Thyroid gland (tissue), 4 donors: Measurements from ENCODE around the gene CARMIL1. TPM values are rescaled to one million over a fixed set of nuclear protein-coding genes. Genes with fewer than 3 reads are reported as not detected.

Experiments
- DNase-seq, 2 donors: peaks; one replicate each; pipeline ENCODE4 v3.0.0-alpha.2; 2019
- H3K27ac ChIP-seq, 3 donors: fragments of 200-600 bp; sonication (generic); 1 replicate in 2 of 3; 2 replicates in 1 of 3; pipeline ENCODE4 v1.5.1; 2016 to 2019; ENCODE audit warnings: mild to moderate bottlenecking in 1 of 3, moderate library complexity in 1 of 3
- H3K27me3 ChIP-seq: fragments of 200-600 bp; sonication (generic); one replicate; pipeline ENCODE4 v1.5.1; 2019
- H3K36me3 ChIP-seq, 2 donors: fragments of 200-600 bp; sonication (generic); one replicate each; pipeline ENCODE4 v1.5.1; 2016 to 2019
- H3K4me1 ChIP-seq, 2 donors: fragments of 200-600 bp; sonication (generic); one replicate each; pipeline ENCODE4 v1.5.1; 2017 to 2019
- H3K4me3 ChIP-seq, 3 donors: fragments of 200-600 bp; sonication (generic); replicated peaks in 1 of 3; 1 replicate in 2 of 3; 2 replicates in 1 of 3; pipeline ENCODE4 v1.5.1; 2016; ENCODE audit warnings: mild to moderate bottlenecking in 1 of 3
- H3K9me3 ChIP-seq: fragments of 200-600 bp; sonication (generic); one replicate; pipeline ENCODE4 v1.5.1; 2017
- POLR2A ChIP-seq, 2 donors: fragments of 450-650 bp; IDR thresholded peaks; one replicate each; pipeline ENCODE4 v1.6.1; 2017; ENCODE audit warnings: antibody characterized with exemption in 2 of 2, mild to moderate bottlenecking in 2 of 2, moderate library complexity in 1 of 2
- WGBS, 2 donors: methylation state at CpG; one replicate each; pipeline ENCODE4 v1.1.5; 2017; 5-methylcytosine and 5-hydroxymethylcytosine counted together
- intact Hi-C: fragments of 100-400 bp; cut with DNase I; formaldehyde crosslinking; loops from one replicate; pipeline ENCODE4 v1.15.1; 2023
- total RNA-seq, 4 donors: library from RNA; depleted of rRNA; stranded (reverse); fragments of >200 nt; gene quantifications; one replicate each; pipeline ENCODE4 v1.2.3, GENCODE V29; 2016
- TF ChIP-seq, protein P1 (sequence below), 6 experiments: fragments of 200-600 bp in 3 of 6; fragments of 450-650 bp in 3 of 6; sonication (generic) in 3 of 6; IDR thresholded peaks; one replicate each; pipeline ENCODE4 v1.5.1; 2016 to 2019; ENCODE audit warnings: antibody characterized with exemption in 6 of 6, mild to moderate bottlenecking in 2 of 6, inconsistent platforms in 1 of 6, moderate library complexity in 1 of 6

CARMIL1 gene
- total RNA-seq, 4 donors from 2014 or later = 24.7 to 34.4 (median 30.7) TPM

DNA sequence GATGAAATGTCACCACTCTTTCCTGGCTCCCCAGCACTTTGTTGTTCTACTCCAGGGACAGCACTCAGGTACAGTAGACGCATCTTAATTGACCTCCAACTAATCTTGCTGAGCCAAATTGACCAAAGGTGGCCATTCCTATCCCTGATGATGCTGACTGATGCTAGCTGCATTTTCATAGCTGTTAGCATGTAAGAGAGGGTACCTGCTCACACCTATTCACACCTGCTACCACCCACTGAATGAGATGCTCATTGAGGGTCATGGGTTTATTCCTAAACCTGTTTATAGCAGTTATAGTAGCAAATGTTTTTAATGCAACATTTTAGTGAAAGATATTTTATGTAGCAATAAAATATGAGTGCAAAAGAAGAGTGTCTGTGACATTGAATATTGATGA, 145.1 kb downstream of the CARMIL1 start:
- Histone ChIP-seq H3K9me3 (no peaks in the 10 kb centered on the region), H3K27me3 (no peaks in the 10 kb centered on the region), H3K4me3 (no peak overlapping the region), H3K27ac (no peak overlapping the region), H3K4me1 (peaks cover 0 to under 1% of the 10 kb centered on the region in 2 donors), H3K36me3 (no peaks in the 10 kb centered on the region)
- intact Hi-C loops = no loop called here
- TF ChIP-seq, protein P1, sequence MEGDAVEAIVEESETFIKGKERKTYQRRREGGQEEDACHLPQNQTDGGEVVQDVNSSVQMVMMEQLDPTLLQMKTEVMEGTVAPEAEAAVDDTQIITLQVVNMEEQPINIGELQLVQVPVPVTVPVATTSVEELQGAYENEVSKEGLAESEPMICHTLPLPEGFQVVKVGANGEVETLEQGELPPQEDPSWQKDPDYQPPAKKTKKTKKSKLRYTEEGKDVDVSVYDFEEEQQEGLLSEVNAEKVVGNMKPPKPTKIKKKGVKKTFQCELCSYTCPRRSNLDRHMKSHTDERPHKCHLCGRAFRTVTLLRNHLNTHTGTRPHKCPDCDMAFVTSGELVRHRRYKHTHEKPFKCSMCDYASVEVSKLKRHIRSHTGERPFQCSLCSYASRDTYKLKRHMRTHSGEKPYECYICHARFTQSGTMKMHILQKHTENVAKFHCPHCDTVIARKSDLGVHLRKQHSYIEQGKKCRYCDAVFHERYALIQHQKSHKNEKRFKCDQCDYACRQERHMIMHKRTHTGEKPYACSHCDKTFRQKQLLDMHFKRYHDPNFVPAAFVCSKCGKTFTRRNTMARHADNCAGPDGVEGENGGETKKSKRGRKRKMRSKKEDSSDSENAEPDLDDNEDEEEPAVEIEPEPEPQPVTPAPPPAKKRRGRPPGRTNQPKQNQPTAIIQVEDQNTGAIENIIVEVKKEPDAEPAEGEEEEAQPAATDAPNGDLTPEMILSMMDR (IDR thresholded peaks at IDR 0.05) = no peak
- TF ChIP-seq POLR2A (IDR thresholded peaks at IDR 0.05) = no peak
- WGBS, 2 donors = 88 to 100% methylated on average over 1 of the region's 1 CpG
- DNase-seq = no peak

GRCh38 chr6:25427549-25427948, 148.4 kb downstream of the CARMIL1 start:
- Histone ChIP-seq H3K36me3 (no peaks in the 10 kb centered on the region), H3K27ac (no peak overlapping the region), H3K4me3 (no peak overlapping the region), H3K9me3 (no peaks in the 10 kb centered on the region), H3K4me1 (no peaks in the 10 kb centered on the region), H3K27me3 (no peaks in the 10 kb centered on the region)
- 86 to 91% methylated on average over 2 of the region's 2 CpGs for WGBS, 2 donors
- TF ChIP-seq, protein P1 (IDR thresholded peaks at IDR 0.05) = no peak
- no peak for TF ChIP-seq POLR2A (IDR thresholded peaks at IDR 0.05)
- no peak for DNase-seq
- intact Hi-C loops = no loop called here

DNA sequence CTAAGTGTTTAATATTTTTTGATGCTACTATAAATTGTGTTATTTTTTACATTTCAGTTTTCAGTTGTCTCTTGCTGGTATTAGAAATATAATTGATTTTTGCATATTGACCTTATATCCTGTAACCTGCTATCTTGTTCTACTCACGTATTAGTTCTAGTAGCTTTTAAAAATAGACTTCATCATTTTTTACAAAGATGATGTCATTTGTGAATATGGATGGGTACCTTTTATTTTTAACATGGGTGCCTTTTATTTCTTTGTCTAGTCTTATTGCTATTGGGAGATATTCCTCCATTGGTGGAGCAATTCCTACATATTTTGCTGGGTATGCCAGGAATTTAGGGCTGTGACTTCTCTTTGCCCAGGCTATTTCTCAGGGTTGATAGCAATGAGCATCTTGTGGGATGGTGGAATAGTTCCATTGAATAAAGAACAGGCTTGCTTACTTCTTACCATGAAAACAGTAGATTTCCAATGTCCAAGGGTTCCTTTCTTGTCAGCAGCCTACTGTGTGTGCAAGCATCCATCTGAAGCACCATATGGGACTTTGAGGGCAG, 149.7 kb downstream of the CARMIL1 start:
- intact Hi-C loops = no loop called here
- 91 to 95% methylated on average over 1 of the region's 1 CpG for WGBS, 2 donors
- no peaks in the 10 kb centered on the region for H3K27me3 ChIP-seq
- no peaks in the 10 kb centered on the region for H3K4me1 ChIP-seq
- no peaks in the 10 kb centered on the region for H3K36me3 ChIP-seq
- no peak overlapping the region for H3K27ac ChIP-seq
- H3K4me3 ChIP-seq = no peak overlapping the region
- H3K9me3 ChIP-seq = no peaks in the 10 kb centered on the region
- no peak for DNase-seq
- TF ChIP-seq, protein P1 (IDR thresholded peaks at IDR 0.05) = no peak
- no peak for TF ChIP-seq POLR2A (IDR thresholded peaks at IDR 0.05)

DNA sequence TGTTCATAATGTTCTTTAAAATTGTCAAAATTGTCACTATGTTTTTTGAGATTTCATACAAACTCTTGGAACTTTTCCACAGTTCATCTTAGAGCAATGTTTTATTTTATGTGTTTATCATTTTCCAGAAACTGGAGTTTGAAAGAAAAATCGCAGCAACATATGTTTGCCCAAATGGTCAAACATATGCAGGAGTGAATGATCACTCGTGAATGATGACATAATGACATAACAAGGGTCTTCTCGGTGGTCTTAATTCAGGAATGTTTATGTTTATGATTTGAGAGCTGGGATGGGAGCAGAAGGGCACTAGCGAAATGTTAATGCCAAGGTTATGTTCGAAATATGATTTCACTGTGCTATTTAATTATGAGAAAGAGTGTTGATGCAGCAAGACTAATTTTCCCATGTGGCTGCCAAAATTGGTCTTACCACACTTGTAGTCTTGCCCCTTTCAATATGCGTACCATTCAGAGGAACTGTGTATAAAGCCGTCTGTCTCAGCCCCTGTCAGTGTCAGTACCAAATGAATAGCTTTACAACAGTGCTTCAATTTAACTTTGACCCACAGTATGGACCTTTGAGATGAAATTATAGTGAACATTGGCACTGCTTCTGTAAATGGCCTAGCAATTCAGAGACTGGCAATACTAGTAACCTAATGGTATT, 152.3 kb downstream of the CARMIL1 start:
- no peaks in the 10 kb centered on the region for H3K9me3 ChIP-seq
- intact Hi-C loops = no loop called here
- WGBS, 2 donors = 89 to 93% methylated on average over 7 of the region's 7 CpGs

GRCh38 chr6:25431975-25432307, 152.8 kb downstream of the CARMIL1 start:
- Histone ChIP-seq H3K4me3 (no peak overlapping the region), H3K27me3 (no peaks in the 10 kb centered on the region), H3K4me1 (no peaks in the 10 kb centered on the region), H3K27ac (no peak overlapping the region), H3K9me3 (no peaks in the 10 kb centered on the region), H3K36me3 (no peaks in the 10 kb centered on the region)
- intact Hi-C loops = no loop called here
- no peak for TF ChIP-seq POLR2A (IDR thresholded peaks at IDR 0.05)
- TF ChIP-seq, protein P1 (IDR thresholded peaks at IDR 0.05) = no peak
- no peak for DNase-seq
- 44 to 46% methylated on average over 3 of the region's 3 CpGs for WGBS, 2 donors

More for the DNA sequence above, 152.3 kb downstream of the CARMIL1 start:
- TF ChIP-seq, protein P1 (IDR thresholded peaks at IDR 0.05) = no peak
- no peak for TF ChIP-seq POLR2A (IDR thresholded peaks at IDR 0.05)
- no peaks in the 10 kb centered on the region for H3K27me3 ChIP-seq
- H3K27ac ChIP-seq = no peak overlapping the region
- H3K4me1 ChIP-seq = no peaks in the 10 kb centered on the region
- H3K4me3 ChIP-seq = no peak overlapping the region
- no peaks in the 10 kb centered on the region for H3K36me3 ChIP-seq
- no peak for DNase-seq
